Right atrium auricular region (tissue), 2 donors: ENCODE data around the gene SMAD6. TPM values are rescaled to one million over a fixed set of nuclear protein-coding genes. Genes with fewer than 3 reads are reported as not detected.

Source experiments
- DNase-seq: peaks from one replicate; pipeline ENCODE4 v3.0.0-alpha.2; 2019; ENCODE audit warnings: low spot score
- H3K27ac ChIP-seq, 2 donors: fragments of 200-600 bp; sonication (generic); 1 replicate in 1 of 2; 2 replicates in 1 of 2; pipeline ENCODE4 v1.5.1; 2016 to 2019
- H3K27me3 ChIP-seq, 2 donors: fragments of 200-600 bp; sonication (generic); one replicate each; pipeline versions ENCODE4 v1.5.1 to v1.6.0; 2017 to 2019
- H3K36me3 ChIP-seq: fragments of 200-600 bp; sonication (generic); one replicate; pipeline ENCODE4 v1.5.1; 2016
- H3K4me1 ChIP-seq, 2 donors: fragments of 200-600 bp; sonication (generic); one replicate each; pipeline versions ENCODE4 v1.5.1 to v1.6.0; 2017 to 2019
- H3K4me3 ChIP-seq, 2 donors: fragments of 200-600 bp; sonication (generic); 1 replicate in 1 of 2; 2 replicates in 1 of 2; pipeline ENCODE4 v1.5.1; 2017 to 2019; ENCODE audit warnings: mild to moderate bottlenecking in 1 of 2, moderate library complexity in 1 of 2
- H3K9me3 ChIP-seq, 2 donors: fragments of 200-600 bp; sonication (generic); one replicate each; pipeline ENCODE4 v1.5.1; 2019
- CTCF ChIP-seq, 2 donors: fragments of 200-600 bp; sonication (generic); IDR thresholded peaks; one replicate each; pipeline ENCODE4 v1.5.1; 2019; ENCODE audit warnings: antibody characterized with exemption in 2 of 2
- total RNA-seq, 2 donors: library from RNA; depleted of rRNA; stranded (reverse); fragments of >200 nt; gene quantifications; one replicate each; pipeline ENCODE4 v1.1.0, GENCODE V29; 2016

The SMAD6 gene
- total RNA-seq, 2 donors from 2014 or later: 20.8 to 104 TPM

GRCh38 chr15:66830823-66831222 is 128.8 kb downstream of the SMAD6 start:
- Histone ChIP-seq H3K27me3 (no peaks in the 10 kb centered on the region), H3K4me3 (no peak overlapping the region), H3K36me3 (no peaks in the 10 kb centered on the region), H3K9me3 (no peaks in the 10 kb centered on the region), H3K27ac (peak overlapping the region in 1 of 2 donors; percentile 71), H3K4me1 (peaks cover 0 to 22% of the 10 kb centered on the region in 2 donors)
- no peak for TF ChIP-seq CTCF (IDR thresholded peaks at IDR 0.05)
- no peak for DNase-seq

- H3K36me3 ChIP-seq: no peaks in the 10 kb centered on the region
- peaks cover 0 to 22% of the 10 kb centered on the region in 2 donors for H3K4me1 ChIP-seq
- DNase-seq: no peak
- no peak overlapping the region for H3K27ac ChIP-seq
- no peaks in the 10 kb centered on the region for H3K9me3 ChIP-seq
- no peak for TF ChIP-seq CTCF (IDR thresholded peaks at IDR 0.05)
- no peaks in the 10 kb centered on the region for H3K27me3 ChIP-seq
- no peak overlapping the region for H3K4me3 ChIP-seq
Observed at GRCh38 chr15:66831289-66831688, 129.3 kb downstream of the SMAD6 start.

- no peaks in the 10 kb centered on the region for H3K27me3 ChIP-seq
- DNase-seq: no peak
- H3K9me3 ChIP-seq: no peaks in the 10 kb centered on the region
- no peak overlapping the region for H3K4me3 ChIP-seq
- H3K27ac ChIP-seq: no peak overlapping the region
- H3K4me1 ChIP-seq: peaks cover 0 to 22% of the 10 kb centered on the region in 2 donors
- no peak for TF ChIP-seq CTCF (IDR thresholded peaks at IDR 0.05)
- no peaks in the 10 kb centered on the region for H3K36me3 ChIP-seq
Observed at GRCh38 chr15:66831801-66832390, 129.9 kb downstream of the SMAD6 start.

Other genes with a start within 250 kb of the SMAD6 start
- 10 to 100 TPM; 27.6 to 35.3 TPM for gene SNAPC5, start 204.5 kb upstream of the SMAD6 start, total RNA-seq
- gene RPL4, start 197.4 kb upstream of the SMAD6 start, total RNA-seq: 1,000 to 10,000 TPM; 2,054 to 2,622 TPM
- under 1 TPM; 0.89 to 0.98 TPM for gene ZWILCH, start 196.9 kb upstream of the SMAD6 start, total RNA-seq
- not detected for gene LCTL, start 136.2 kb upstream of the SMAD6 start, total RNA-seq